RWPE2 (cell line): Measurements from ENCODE around the gene DNM2.

Source experiments
- ATAC-seq: fragments of 200-7000 bp; cut with Tn5 transposase; 3 replicates; pipeline ENCODE4 v1.9.1; 2021; ENCODE audit warnings: low read depth
- DNase-seq: peaks from one replicate; pipeline ENCODE4 v3.0.0-alpha.2; 2020; ENCODE audit warnings: low spot score
- H3K27ac ChIP-seq: fragments of 450-650 bp; 2 replicates; pipeline ENCODE4 v1.5.1; 2017; ENCODE audit warnings: mild to moderate bottlenecking; ENCODE audit not compliant: poor library complexity, severe bottlenecking
- H3K27me3 ChIP-seq: fragments of 250-450 bp; sonication (Bioruptor Pico); 2 replicates; pipeline ENCODE4 v1.5.1; 2021; ENCODE audit warnings: mild to moderate bottlenecking, moderate library complexity; ENCODE audit not compliant: insufficient read depth, poor library complexity, severe bottlenecking
- H3K36me3 ChIP-seq: fragments of 250-450 bp; sonication (Bioruptor Pico); 2 replicates; pipeline ENCODE4 v1.5.1; 2020; ENCODE audit warnings: low read depth, mild to moderate bottlenecking, moderate library complexity
- H3K4me1 ChIP-seq: fragments of 250-450 bp; sonication (Bioruptor Pico); 2 replicates; pipeline ENCODE4 v1.5.1; 2021; ENCODE audit warnings: mild to moderate bottlenecking, moderate library complexity; ENCODE audit not compliant: insufficient read depth, poor library complexity, severe bottlenecking
- H3K4me3 ChIP-seq: fragments of 250-450 bp; sonication (Bioruptor Pico); 2 replicates; pipeline ENCODE4 v1.5.1; 2021; ENCODE audit warnings: mild to moderate bottlenecking, moderate library complexity; ENCODE audit not compliant: severe bottlenecking
- H3K9me3 ChIP-seq: fragments of 250-450 bp; sonication (Bioruptor Pico); 2 replicates; pipeline ENCODE4 v1.5.1; 2021; ENCODE audit warnings: mild to moderate bottlenecking, moderate library complexity; ENCODE audit not compliant: severe bottlenecking
- TF ChIP-seq, protein P1 (sequence below): fragments of 450-650 bp; IDR thresholded peaks from one replicate; pipeline ENCODE4 v1.5.1; 2017; ENCODE audit warnings: mild to moderate bottlenecking, moderate library complexity; ENCODE audit not compliant: poor library complexity, severe bottlenecking

Gene DNM2

DNA sequence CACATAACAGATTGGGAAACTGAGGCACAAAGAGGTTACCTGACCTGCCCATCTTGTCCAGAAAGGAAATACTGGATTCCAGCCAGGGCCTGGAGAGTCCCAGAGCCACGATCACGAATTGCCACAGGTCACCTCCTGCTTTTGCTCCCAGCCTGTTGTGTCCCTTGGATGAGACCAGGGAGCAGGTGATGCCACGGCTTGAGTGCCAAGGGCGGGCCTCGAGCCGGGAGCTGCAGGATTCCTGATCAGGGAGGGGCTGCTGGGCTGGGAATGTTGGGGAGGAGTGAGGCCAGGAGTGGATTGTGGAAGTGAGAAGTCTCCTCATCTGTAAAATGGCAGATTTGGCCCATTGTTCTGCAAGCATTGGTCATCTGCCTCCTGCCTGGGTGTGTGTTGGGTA is 29.4 kb downstream of the DNM2 start:
- Histone ChIP-seq H3K36me3 (no peaks in the 10 kb centered on the region), H3K27me3 (no peaks in the 10 kb centered on the region), H3K4me3 (no peak overlapping the region), H3K27ac (peak overlapping the region; percentile 70), H3K4me1 (peaks cover 34% of the 10 kb centered on the region), H3K9me3 (no peaks in the 10 kb centered on the region)
- TF ChIP-seq, protein P1, sequence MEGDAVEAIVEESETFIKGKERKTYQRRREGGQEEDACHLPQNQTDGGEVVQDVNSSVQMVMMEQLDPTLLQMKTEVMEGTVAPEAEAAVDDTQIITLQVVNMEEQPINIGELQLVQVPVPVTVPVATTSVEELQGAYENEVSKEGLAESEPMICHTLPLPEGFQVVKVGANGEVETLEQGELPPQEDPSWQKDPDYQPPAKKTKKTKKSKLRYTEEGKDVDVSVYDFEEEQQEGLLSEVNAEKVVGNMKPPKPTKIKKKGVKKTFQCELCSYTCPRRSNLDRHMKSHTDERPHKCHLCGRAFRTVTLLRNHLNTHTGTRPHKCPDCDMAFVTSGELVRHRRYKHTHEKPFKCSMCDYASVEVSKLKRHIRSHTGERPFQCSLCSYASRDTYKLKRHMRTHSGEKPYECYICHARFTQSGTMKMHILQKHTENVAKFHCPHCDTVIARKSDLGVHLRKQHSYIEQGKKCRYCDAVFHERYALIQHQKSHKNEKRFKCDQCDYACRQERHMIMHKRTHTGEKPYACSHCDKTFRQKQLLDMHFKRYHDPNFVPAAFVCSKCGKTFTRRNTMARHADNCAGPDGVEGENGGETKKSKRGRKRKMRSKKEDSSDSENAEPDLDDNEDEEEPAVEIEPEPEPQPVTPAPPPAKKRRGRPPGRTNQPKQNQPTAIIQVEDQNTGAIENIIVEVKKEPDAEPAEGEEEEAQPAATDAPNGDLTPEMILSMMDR = no peak
- ATAC-seq = peak; percentile 46
- DNase-seq = no peak

GRCh38 chr19:10747674-10748073 is 29.8 kb downstream of the DNM2 start:
- Histone ChIP-seq H3K9me3 (no peaks in the 10 kb centered on the region), H3K4me1 (peaks cover 34% of the 10 kb centered on the region), H3K27me3 (no peaks in the 10 kb centered on the region), H3K27ac (peak overlapping the region; percentile 70), H3K4me3 (no peak overlapping the region), H3K36me3 (no peaks in the 10 kb centered on the region)
- TF ChIP-seq, protein P1 = no peak
- ATAC-seq = no peak
- no peak for DNase-seq

GRCh38 chr19:10748195-10748926 is 30.5 kb downstream of the DNM2 start:
- Histone ChIP-seq H3K4me1 (peaks cover 34% of the 10 kb centered on the region), H3K27me3 (no peaks in the 10 kb centered on the region), H3K4me3 (no peak overlapping the region), H3K9me3 (no peaks in the 10 kb centered on the region), H3K36me3 (no peaks in the 10 kb centered on the region), H3K27ac (peak overlapping the region; percentile 70)
- TF ChIP-seq, protein P1 = no peak
- DNase-seq = no peak
- ATAC-seq = no peak

DNA sequence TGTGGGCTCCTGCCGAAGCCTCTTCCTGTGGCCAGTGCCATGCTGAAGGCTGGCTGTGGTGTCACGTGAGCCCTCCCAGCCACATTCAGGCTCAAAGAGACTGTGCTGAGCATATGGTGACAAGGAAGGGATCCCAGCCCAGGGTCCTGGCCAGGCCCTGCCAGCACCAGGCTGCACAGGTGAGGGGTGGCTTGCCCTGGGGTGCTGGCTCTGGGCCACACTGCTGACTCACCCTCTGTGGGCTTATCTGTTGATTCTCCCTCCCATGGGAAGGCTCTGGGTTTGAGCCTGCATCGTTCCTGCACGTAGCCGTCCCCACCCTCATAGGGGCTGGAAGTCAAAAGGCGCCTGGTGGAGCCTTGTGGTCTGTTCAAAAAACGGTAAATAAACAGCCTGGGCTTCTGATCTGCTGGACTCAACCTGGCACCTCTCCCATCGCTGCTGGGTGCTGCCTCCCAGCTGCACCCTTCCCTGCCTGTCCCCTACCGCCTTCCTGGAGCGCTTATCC is 31.1 kb downstream of the DNM2 start:
- H3K27ac ChIP-seq = peak overlapping the region; percentile 70
- ATAC-seq (peak; percentile 88), DNase-seq (peak; percentile 86)
- no peaks in the 10 kb centered on the region for H3K27me3 ChIP-seq
- H3K4me1 ChIP-seq = peaks cover 34% of the 10 kb centered on the region
- H3K9me3 ChIP-seq = no peaks in the 10 kb centered on the region
- H3K36me3 ChIP-seq = no peaks in the 10 kb centered on the region
- TF ChIP-seq, protein P1 = no peak
- no peak overlapping the region for H3K4me3 ChIP-seq
